HG03108 (cell line): ENCODE results near the gene LGR6.
"Not testable (repeated sequence)": the region's sequence is repeated elsewhere in the genome, so short reads cannot be mapped to it uniquely, and the experiment has no call there.

ENCODE experiments used
- ATAC-seq: cut with Tn5 transposase; IDR thresholded peaks from one replicate; pipeline ENCODE4 v1.9.1; 2021; ENCODE audit warnings: moderate library complexity; ENCODE audit not compliant: unreplicated experiment

Gene LGR6

GRCh38 chr1:202261209-202261958 is 67.8 kb downstream of the LGR6 start:
- not testable (repeated sequence) for ATAC-seq

DNA sequence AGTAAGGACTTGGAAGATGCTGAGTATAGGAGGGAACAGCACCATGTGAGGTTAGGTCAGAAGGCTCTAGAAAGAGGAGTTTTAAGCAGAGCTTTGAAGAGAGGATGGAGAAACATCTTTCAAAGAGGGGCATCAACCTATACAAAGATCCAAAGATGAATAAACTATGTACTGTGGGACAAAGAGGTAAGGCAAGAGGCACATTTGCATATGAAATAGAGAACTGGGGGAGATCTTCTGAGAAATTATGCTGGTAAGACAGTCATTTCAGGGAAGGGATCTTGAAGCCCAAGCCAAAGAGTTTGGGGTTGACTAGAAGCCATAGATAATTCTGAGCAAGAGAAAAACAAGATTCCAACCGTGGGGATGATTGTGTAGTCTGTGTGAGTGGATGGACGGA is 70.0 kb downstream of the LGR6 start:
- ATAC-seq, result no peak

DNA sequence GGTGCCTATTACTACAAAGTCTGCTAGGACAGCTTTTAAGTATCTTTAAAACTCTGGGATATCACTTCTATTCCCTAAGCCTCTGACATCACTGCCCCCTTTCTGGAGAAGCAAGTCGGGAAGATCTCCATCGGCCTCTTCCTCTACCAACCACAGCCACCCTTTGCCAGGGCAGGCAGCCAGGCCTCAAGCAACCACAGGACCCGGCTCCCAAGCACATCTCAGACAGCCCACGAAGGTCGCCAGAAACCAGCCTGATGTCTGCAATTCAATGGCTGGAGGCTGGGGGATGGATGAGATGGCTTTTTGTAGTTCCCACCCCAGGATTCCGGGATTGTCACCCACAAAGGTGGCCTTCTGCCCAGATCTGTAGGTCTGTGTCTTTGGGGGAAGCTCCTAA is 70.7 kb downstream of the LGR6 start:
- no peak for ATAC-seq

GRCh38 chr1:202264726-202265125 is 71.1 kb downstream of the LGR6 start:
- no peak for ATAC-seq

DNA sequence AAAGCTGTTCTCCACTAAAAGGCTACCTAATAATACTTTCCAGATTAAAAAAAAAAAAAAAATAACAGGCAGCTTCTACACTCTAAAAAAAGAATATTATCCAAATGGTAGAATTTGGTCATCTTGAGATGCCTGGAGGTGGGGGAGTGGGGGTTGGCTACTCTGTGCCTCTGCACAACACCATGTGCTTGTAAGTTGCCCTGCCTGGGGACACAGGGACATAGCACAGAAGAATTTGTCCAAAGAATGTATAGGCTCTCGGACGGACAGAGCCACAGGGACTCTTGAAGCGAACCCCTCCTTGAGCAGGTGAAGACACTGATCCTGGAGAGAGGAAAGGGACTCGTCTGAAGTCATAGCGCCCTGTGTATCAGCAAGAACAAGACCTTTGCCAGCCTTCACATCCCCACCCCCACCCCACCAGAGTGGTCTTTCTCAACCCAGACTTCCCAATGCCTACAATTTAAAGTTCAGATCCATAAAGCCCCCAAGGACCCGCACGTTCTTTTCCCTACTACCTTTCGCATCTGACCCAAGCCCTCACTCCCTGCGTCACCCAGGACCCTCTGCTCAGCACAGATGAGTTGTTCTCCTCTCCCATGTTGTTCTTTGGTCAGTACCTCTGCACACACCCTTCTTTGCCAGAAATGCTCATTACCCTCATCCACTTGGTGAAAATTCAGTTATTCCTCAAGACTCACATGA is 72.6 kb downstream of the LGR6 start:
- no peak for ATAC-seq

GRCh38 chr1:202268032-202268431 is 74.4 kb downstream of the LGR6 start:
- no peak for ATAC-seq

- no peak for ATAC-seq
Measured at GRCh38 chr1:202268817-202269216, 75.2 kb downstream of the LGR6 start.

GRCh38 chr1:202270871-202271326 is 77.3 kb downstream of the LGR6 start:
- no peak for ATAC-seq

GRCh38 chr1:202272103-202272845 is 78.7 kb downstream of the LGR6 start:
- ATAC-seq, result no peak

DNA sequence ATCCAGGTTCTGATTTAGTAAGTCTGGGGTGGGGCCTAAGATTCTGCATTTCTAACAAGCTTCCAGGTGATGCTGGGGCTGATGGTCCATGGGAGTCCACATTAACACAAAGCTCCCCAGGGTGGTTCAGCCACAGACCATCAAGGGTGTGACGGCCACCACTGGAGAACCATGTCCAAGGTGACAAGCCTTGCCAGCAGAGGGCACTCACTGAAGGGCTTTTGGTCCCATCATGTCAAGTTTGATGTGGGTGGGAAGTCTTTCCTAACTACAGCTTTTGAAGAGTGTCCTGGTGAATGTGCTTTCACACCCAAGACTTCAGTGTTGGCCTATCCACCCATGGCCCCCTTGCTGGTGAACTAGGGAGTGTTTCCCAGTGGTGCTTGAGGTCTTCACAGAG is 81.0 kb downstream of the LGR6 start:
- no peak for ATAC-seq

DNA sequence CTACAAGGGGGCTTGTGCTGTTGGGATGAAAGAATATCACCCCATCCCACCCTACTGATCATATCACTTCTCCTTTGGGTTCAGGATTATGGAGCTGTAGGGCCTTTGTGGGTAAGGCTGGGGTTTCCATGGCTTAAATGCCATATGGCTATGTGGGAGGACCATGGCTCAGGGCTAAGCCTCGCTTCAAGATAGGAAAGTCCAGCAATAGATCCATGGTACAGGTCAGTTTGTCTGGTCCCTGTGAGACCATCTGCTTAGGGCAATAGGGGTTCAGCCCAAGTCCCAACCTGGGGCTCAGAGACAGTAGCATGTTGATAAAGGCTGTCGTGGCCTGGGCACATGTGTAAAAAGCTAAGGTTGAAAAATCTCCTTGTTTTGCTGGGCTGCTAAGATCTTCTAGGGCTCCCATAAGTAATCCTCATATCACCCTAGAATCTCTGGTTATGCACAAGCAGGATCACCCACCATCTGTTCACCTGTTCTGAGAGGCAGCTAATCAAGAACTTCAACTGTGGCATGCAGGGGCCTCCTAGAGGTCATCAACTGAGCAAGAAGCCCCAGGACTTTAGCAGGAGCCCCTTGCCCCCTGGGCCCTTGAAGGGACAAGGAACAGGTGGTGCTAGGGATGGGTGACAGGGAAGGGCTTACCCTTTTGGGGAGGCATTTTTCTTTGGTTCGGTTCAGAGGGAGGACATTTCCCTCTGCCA is 81.6 kb downstream of the LGR6 start:
- no peak for ATAC-seq

DNA sequence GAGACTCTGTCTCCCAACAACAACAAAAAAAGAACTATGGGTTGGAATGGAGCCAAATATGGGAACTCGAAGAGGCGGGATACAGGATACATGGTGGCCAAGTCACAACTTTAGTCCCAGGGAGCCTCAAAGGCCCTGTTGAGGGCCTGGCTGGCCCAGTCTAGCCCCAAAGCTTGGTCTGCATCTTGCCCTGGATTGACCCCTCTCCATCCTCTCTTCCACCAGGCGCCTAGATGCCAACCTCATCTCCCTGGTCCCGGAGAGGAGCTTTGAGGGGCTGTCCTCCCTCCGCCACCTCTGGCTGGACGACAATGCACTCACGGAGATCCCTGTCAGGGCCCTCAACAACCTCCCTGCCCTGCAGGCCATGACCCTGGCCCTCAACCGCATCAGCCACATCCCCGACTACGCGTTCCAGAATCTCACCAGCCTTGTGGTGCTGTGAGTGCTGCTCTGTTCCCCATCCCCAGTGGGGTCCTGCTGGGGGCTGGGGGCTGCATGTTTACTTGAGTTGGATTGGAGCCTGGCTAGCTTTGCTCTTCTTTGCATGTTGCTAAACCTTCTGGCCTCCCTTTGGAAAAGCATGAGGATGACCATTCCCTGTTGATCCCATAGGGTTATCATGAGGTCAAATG is 82.6 kb downstream of the LGR6 start:
- no peak for ATAC-seq

DNA sequence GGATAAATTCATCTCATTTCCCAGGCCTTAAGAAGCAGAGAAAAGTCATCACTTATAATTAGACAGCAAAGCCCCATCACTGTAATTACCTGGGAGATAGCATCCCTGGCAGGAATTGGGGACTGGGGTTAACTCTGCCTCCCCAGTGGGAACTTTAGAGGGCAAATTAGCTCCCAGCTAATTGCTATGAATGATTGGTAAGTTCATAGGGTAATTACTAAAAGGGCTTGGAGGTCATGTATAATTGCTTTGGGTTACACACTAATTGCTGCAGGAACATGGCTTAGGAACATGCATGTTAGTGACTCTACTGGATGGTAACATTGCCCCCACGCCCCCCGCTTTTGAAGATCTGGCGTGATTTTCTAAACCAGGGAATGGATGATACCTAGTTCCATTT is 83.3 kb downstream of the LGR6 start:
- ATAC-seq, result no peak

- ATAC-seq, result no peak
Measured at GRCh38 chr1:202278751-202279150, 85.2 kb downstream of the LGR6 start.

DNA sequence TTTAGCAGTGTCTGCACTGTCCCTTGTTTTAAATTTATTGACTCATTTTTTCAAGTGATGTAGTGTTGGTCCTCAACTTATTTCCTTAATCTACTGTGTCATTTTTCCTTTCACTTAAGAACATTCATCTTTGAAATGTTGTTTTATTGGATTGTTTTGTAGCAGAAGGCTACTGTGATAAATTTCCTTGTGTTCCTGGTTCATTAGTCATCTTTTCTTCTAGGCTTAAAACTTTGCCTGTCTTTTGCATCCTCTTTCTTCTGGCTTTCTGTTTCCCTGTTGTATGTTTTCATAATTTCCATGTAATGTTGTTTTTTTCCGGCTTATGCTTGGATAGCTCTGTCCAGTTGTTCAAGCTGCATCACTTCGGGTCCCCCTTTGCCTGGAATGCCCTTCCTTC is 86.2 kb downstream of the LGR6 start:
- ATAC-seq, result no peak

DNA sequence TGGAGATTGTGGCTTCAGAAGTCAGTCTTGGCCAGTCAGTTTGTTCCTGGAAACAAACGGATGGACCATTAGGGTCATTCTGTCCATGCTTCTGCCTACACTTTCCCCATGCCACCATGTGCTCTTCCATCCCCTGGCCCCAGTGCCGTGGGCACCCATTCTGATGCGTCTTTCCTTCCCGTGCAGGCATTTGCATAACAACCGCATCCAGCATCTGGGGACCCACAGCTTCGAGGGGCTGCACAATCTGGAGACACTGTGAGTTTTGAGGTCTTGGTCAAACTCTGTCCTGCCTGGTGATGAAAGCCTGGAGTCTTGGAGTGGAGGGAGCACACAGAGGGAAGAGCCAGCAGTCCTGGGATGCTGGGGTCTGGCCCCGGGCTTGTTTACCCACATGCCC is 87.0 kb downstream of the LGR6 start:
- ATAC-seq, result no peak

- no peak for ATAC-seq
Measured at GRCh38 chr1:202281316-202282024, 87.9 kb downstream of the LGR6 start.

DNA sequence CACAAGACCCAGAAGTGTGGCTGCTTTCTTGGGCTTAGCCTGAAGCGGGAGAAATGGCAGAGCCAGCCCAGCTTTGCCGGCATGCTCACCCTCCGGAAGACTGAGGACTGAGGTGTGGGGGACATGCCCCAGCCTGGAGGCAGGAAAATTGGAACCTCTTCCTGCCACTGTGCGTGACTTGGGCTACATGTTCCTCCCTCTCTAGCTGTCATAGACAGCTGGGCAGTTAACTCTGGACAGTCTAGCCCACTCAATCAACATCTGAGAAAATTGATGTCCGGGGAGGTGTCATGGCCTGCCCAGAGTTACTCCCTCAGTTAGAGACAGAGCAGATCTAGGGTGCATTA is 88.4 kb downstream of the LGR6 start:
- ATAC-seq, result no peak

- no peak for ATAC-seq
Measured at GRCh38 chr1:202282596-202283283, 89.1 kb downstream of the LGR6 start.
